WI38 (cell line): ENCODE results near the gene ASF1B.

Experiments
- H3K4me3 ChIP-seq: 2 replicates; pipeline ENCODE4 v1.5.1; 2011; ENCODE audit warnings: low read depth, mild to moderate bottlenecking, control low read depth, low read length
- TF ChIP-seq, protein P1 (sequence below): IDR thresholded peaks from 2 replicates; pipeline ENCODE4 v1.5.1; 2012; ENCODE audit warnings: low read depth, mild to moderate bottlenecking, control low read depth, low read length

The ASF1B gene

DNA sequence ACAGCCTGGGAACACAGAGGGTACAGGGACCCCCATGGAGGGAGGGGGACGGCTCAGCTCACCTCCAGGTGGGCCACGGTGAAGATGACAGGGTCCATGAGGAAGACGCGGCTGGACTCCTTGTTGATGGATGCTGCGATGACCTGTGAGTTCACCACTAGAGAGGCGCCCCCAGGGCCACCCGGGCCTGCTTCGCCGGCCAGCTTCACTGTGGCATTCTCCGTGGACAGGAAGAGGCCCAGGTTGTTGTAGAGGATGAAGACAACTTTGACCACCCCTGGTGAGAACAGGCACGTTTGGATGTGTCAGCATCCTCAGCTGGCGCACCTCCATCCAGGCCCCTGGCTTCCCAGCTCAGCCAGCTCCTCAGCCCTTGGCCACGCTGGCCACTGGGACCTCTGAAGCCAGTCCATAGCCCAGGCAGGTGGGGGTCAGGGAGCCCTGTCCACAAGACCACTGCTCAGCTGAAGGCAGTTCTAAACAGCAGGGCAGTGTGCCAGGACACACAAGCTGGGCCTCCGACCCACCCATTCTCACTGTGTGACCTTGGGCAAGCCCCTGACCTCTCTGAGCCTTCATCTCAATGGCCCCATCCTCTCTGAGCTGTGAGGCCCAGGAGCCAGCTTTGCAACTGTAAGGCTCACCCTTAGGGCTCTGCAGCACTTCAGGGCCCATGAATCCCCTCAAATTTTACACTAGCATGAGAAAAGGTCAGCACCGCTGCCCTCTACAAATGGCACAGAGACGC, 22.1 kb upstream of the ASF1B start:
- H3K4me3 ChIP-seq: no peak overlapping the region
- TF ChIP-seq, protein P1, sequence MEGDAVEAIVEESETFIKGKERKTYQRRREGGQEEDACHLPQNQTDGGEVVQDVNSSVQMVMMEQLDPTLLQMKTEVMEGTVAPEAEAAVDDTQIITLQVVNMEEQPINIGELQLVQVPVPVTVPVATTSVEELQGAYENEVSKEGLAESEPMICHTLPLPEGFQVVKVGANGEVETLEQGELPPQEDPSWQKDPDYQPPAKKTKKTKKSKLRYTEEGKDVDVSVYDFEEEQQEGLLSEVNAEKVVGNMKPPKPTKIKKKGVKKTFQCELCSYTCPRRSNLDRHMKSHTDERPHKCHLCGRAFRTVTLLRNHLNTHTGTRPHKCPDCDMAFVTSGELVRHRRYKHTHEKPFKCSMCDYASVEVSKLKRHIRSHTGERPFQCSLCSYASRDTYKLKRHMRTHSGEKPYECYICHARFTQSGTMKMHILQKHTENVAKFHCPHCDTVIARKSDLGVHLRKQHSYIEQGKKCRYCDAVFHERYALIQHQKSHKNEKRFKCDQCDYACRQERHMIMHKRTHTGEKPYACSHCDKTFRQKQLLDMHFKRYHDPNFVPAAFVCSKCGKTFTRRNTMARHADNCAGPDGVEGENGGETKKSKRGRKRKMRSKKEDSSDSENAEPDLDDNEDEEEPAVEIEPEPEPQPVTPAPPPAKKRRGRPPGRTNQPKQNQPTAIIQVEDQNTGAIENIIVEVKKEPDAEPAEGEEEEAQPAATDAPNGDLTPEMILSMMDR: no peak

DNA sequence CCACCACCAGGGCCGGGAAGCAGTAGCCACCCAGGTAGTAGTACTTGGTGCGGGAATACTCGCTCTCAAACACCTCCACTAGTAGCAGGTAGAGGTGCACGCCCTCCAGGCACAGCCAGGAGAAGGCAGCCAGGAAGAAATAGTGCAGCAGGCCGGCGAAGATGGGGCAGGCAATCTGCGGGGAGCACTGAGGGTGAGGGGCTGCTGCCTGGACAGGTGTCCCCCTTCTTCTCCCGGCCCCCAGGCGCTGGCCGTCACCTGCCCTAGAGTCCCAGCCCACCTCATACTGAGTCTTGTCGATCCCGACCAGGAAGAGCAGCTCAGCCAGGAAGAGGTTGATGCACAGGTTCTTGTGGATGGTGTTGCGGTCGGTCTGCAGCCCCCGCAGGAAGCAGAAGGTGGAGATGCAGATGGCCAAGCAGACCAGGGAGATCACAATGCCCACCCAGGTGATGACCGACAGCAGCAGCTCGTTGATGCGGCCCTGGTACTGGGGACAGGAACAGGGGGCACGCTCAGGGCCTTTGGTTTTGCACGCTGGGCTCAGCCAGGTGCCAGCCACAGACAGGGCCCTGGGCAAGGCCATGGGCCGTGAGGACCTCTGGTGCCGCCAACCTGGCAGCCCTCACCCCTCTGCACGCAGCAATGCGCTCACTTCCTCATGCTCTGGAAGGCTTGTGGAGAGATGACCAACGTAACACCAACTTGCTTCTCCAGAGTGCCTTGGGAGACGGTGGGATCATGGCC, 20.8 kb upstream of the ASF1B start:
- TF ChIP-seq, protein P1: no peak

DNA sequence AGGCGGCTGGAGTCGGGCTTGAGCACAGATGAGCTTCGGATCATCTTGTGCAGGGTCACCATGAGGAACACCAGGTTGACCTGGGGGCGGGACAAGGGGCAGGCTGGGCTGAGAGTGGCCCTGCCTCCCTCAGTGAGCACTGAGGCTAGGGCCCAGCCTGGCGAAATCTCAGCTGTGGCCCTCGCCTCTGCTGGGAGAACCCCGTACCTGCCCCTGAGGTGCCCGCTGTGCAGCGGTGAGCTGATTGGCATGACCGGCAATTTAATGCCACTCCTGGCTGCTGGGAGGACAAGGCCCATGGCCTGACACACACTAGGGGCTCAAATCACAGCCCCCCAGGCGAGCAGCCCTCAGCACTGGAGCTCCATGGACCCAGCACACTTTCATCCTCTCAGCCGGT, 19.7 kb upstream of the ASF1B start:
- TF ChIP-seq, protein P1: no peak

More for the DNA sequence above, 20.8 kb upstream of the ASF1B start:
- no peak overlapping the region for H3K4me3 ChIP-seq

DNA sequence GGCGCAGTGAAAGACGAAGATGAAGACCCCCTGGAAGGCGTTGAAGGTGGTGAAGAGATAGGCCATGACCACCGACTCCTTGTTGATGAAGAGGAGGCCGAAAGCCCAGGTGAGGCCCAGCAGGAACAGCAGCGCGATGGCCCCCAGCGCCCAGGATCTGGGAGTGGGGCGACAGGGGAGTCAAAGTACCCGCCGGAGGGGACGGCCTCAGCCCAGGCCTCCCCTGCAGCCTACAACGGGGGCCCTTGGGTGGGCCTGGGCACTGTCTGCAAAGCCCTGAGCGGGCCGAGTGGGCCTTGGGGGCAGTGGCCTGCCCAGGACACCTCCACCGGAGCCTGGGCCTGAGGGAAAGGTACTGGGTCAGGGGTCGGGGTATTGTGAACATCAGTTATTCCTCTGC, 19.0 kb upstream of the ASF1B start:
- TF ChIP-seq, protein P1: no peak
- no peak overlapping the region for H3K4me3 ChIP-seq

More for the DNA sequence above, 19.7 kb upstream of the ASF1B start:
- no peak overlapping the region for H3K4me3 ChIP-seq

DNA sequence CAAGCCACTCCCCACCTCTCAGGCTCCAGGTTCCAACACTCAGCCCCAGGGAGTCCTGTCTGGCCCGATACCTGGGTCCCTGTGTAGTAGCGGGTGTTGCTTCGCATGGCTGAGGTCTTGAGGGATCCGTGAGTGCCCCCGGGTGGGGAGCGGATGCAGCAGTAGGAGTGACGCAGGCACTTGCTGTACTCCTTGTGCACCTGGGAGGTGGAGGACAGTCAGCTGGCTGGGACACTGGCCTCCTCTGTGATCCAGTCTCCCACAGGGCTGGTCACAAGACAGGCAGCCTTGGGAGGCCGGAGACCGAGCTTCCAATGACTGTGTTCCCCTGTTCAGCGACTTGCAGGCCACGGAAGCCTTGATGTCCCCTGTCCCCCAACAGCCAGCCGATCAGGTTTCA, 16.3 kb upstream of the ASF1B start:
- TF ChIP-seq, protein P1: no peak
- H3K4me3 ChIP-seq: no peak overlapping the region

DNA sequence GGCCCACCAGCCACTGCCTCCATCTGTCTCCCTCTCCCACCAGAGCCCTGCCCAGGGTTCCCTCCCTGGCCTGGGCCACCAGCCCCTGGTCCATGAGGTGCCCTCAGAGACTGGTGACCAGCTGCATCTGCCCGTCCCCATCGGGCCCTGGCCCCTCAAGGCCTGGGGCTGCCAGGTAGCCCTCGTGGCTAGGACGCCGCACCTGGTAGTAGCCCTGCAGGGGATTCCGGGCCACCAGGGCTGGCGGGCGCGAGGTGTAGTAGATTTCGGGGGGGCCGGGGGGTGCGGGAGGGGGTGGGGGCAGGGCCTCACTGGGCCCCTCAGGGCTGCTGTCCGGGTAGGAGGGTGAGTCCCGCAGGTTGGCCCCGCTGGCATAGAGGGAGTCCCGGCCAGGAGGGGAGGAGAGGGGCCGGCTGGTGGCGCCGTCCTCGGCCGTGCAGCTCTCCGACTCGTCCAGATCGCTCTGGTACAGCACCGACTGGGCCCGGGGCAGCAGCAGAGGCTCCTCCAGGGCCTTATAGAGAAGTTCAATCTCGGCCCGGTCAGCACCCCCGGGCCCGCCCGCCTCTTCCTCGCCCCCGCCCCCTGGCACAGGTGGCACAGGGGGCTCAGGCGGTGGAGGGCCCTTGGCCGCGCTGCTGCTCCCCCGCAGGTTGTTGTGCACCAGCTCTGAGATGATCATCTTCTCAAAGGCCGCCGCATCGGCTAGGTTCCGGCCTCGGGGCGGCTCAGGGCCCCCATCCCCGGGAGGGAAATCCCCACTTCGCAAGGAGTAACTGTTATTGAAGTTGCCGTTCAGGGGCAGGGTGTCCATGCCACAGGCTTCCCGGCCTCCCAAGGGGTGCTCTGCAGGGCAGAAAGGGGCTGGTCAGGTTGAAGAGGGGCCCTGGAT, 14.6 kb upstream of the ASF1B start:
- no peak overlapping the region for H3K4me3 ChIP-seq
- TF ChIP-seq, protein P1: no peak
